ENCODE data around the gene TM2D3.

The TM2D3 gene, protein sequence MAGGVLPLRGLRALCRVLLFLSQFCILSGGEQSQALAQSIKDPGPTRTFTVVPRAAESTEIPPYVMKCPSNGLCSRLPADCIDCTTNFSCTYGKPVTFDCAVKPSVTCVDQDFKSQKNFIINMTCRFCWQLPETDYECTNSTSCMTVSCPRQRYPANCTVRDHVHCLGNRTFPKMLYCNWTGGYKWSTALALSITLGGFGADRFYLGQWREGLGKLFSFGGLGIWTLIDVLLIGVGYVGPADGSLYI

GRCh38 chr15:101652098-101652785 is at the start of gene TM2D3:
Gene TM2D3, minus strand, starts transcription at chr15:101652381. Its CDS starts 20 bp downstream, at chr15:101652361.
- DNase-seq = peak; percentile 36 to 93 (median 85)

DNA sequence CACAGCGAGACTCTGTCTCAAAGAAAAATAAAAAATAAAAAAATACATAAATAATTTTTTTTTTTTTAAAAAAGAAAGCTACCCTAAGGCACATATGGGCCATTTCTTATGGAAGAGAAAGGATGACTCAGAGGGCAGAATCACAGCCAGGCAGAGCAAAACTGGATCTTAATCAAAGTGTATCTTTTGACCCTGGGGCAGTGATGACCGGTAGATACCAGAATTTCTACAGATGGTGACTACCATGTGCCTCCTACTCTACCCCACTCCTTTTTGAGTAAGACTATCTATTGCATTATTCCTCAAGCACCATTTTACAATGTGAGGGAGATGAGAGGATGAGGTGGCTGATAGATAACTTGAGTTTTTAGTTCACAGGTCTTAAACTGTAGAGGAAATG is 46.1 kb upstream of the TM2D3 start:
- no peak for DNase-seq

- DNase-seq = no peak
These were observed 45.3 kb upstream of the TM2D3 start for GRCh38 chr15:101697488-101697887.

GRCh38 chr15:101696829-101697228 is 44.6 kb upstream of the TM2D3 start:
- DNase-seq = no peak

- no peak for DNase-seq
These were observed 42.1 kb upstream of the TM2D3 start for GRCh38 chr15:101694261-101694660.

DNA sequence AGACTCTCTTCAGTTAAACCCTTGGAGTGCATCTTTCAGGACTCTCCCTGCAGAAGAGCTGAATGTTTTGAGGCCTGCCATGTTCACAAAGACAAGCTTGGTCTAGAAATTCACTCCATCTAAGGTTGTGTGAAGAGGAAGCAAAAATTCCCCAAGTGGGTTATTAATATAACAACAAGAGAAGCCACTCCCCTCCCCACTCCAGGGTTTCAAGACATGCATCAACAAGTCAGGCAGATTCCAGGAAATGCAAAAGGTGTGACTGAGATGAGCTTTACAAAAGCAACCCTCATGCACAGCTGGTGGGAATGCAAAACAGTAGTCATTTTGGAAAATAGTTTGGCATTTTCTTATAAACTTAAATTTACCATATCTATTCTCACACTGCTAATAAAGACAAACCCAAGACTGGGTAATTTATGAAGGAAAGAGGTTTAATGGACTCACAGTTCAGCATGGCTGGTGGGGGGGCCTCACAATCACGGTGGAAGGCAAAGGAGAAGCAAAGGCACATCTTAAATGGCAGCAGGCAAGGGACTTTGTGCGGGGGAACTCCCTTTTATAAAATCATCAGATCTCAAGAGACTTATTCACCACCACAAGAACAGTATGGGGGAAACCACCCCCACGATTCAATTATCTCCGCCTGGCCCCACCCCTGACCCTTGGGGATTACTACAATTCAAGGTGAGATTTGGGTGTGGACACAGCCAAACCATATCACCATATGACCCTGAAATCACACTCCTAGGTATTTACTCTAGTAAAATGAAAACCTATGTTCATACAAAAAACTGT is 40.8 kb upstream of the TM2D3 start:
- no peak for DNase-seq

- DNase-seq = peak in 1 of 58 donors; percentile 12
These were observed 37.7 kb upstream of the TM2D3 start for GRCh38 chr15:101689901-101690300.

- no peak for DNase-seq
These were observed 34.5 kb upstream of the TM2D3 start for GRCh38 chr15:101686718-101687117.

DNA sequence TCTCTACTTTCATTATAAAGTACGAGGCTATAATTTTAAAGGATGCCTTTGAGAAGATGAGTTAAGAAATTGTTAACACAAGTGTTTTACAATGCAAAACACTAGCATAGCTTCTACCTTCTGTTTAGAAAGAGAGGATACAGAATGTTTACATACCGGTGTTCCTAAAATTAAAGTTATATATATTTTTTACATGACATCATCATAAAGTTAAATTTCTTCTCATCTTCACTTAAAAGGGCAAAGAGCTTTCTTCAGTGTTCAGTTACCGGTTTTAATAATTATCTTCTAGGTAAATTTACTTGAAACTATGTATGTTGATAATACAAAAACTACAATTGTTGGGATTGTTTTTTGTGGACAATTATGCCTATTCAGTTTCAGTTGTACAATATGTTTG is 32.7 kb upstream of the TM2D3 start:
- no peak for DNase-seq

- DNase-seq = no peak
These were observed 32.2 kb upstream of the TM2D3 start for GRCh38 chr15:101684384-101684783.

- DNase-seq = no peak
These were observed 27.6 kb upstream of the TM2D3 start for GRCh38 chr15:101679806-101680205.

DNA sequence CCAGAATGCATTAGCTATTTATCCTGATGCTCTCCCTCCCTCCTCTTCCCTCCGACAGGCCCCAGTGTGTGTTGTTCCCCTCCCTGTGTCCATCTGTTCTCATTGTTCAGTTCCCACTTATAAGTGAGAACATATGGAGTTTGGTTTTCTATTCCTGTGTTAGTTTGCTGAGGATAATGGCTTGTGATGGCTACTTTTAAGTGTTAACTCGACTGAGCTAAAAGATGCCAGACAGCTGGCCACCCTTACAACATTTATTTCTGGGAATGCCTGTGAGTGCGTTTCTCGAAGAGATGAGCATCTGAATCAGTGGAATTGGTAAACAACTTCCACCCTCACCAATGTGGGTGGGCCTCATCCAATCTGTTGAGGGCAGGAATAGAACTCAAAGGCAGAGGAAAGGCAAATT is 24.7 kb upstream of the TM2D3 start:
- peak in 18 of 58 donors; percentile 7 to 77 (median 32) for DNase-seq

DNA sequence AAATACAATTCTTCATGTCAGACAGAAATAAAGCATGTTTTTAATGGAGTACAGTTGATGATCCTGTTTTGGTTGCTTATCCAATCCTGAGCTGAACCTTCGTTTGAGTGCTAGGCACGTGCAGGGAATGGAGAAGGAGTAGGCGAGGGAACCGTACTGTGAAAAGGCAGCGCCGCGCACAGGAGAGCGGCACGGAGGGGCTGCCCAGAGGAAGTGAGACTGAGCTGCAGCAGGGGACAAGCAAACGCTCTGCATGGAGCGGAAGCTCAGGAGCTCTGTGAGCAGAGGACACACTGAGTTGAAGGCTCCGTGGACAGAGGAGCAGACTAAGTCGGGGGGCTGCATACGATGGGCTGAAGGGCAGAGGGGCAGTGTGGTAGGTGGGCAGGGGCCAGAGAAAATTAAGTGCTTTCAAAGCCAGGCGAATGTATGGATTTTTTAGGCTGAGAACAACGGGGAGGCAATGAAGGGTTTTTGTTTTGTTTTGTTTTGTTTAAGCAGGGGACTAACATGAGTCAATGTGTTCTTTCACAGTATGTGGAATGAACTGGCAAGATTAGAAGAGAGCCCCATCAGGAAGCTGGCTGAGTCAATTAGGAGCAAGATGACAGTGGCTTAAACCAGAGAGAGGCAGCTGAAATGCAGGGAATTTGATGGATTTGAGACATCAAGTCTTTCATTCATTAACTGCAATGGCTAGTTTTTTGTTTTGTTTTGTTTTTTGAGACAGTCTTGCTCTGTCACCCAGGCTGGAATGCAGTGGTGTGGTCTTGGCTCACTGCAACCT is 23.8 kb upstream of the TM2D3 start:
- peak in 15 of 58 donors; percentile 7 to 45 (median 29) for DNase-seq

DNA sequence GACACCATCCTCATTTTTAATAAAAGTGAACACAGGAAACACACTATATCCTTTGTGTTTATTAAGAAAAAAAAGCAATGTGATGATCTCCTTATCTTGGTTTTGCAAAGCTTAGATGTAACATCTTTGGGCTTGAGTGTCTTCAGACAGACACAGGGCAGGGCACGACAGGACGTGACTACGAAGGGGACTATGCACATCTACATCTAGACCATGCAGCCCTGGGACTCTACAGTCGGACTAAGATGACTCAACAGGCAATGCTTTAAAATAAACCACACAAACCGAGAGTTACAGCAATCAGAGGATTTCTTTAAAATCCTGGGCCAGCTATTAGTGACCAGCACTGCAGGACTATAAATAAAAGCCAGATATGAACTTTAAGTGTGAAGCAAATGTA is 22.8 kb upstream of the TM2D3 start:
- DNase-seq = no peak

GRCh38 chr15:101672298-101672697 is 20.1 kb upstream of the TM2D3 start:
- DNase-seq = no peak

GRCh38 chr15:101669744-101670143 is 17.6 kb upstream of the TM2D3 start:
- no peak for DNase-seq

DNA sequence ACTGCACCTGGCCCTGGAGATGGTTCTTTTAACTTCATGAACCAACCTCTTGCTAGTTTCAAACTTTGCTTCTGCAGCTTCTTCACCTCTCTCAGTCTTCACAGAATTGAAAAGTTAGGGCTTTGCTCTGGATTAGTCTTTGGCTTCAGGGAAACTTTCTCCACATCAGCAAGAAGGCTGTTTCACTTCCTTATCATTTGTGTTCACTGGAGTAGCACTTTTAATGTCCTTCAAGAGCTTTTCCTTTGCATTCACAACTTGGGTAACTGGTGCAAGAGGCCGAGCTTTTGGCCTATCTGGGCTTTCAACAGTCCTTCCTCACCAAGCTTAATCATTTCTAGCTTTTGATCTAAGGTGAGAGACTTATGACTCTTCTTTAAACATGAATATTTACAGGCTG is 15.7 kb upstream of the TM2D3 start:
- no peak for DNase-seq

- DNase-seq = peak in 3 of 58 donors; percentile 9 to 20 (median 18)
These were observed 12.2 kb upstream of the TM2D3 start for GRCh38 chr15:101664303-101664913.

GRCh38 chr15:101662203-101662602 is 10.0 kb upstream of the TM2D3 start:
- DNase-seq = no peak

DNA sequence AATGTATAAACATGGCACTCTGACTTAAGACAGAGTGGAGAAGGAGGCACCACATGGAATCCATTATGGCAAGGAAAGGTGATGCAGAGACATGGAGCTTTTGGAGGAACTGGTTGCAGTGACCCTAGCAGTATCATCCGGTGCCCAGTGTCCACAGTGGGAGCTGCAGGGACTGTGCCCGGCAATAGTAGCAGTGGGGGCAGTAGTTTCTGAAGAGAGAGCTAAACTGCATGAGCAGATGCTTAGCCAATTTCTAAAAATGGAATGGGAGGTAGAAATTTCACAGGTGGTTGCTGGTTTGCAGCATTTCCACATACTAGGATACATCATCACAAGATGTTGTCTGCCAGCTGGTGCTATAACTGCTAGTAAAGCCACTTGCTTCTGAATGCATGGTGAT is 7.8 kb upstream of the TM2D3 start:
- DNase-seq = no peak

All from anterior cingulate cortex (tissue), 58 donors.